IPS-NIHi11 (cell line): Measurements from ENCODE around the gene DNAI2.
"Not testable (repeated sequence)": the region's sequence is repeated elsewhere in the genome, so short reads cannot be mapped to it uniquely, and the experiment has no call there.

Experiments
- DNase-seq: peaks from one replicate; pipeline ENCODE4 v3.0.0; 2012; ENCODE audit warnings: mixed read lengths, low spot score

Gene DNAI2

GRCh38 chr17:74244548-74244947 is 29.5 kb upstream of the DNAI2 start:
- no peak for DNase-seq

DNA sequence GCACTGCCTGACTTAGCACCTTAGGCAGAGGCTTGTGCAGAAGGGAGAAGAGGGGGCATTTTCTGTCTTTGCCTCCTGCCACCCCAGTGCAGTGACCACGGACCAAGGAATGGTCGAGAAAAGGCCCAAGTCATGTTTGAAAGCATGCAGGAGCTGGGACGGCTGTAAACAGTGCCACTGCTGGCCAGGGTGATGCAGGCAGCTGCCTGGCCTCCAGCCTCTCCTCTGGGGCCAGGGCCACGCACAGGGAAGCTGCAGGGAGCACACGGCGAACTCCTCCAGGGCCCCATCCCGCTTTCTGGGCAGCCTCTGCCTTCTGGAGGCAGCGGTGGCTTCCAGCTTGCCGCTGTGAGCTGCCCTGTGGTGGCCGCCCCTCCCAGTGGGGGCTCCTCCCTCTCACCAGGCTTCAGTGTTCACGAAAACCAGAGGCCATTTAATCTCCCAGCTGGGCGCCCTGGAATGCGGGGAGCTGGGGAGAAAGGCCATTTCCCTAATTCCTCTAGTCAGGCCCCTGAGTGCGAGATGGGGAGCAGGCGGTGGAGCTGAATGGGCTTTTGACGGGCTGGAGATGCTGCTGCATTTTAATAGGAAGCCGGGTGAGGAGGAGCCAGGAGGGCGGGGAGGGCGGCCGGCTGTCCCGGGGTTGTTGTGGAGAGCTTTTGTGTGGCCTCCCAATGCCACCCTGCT is 28.7 kb upstream of the DNAI2 start:
- peak; percentile 76 for DNase-seq

- no peak for DNase-seq
Observed at GRCh38 chr17:74245871-74246270, 28.2 kb upstream of the DNAI2 start.

DNA sequence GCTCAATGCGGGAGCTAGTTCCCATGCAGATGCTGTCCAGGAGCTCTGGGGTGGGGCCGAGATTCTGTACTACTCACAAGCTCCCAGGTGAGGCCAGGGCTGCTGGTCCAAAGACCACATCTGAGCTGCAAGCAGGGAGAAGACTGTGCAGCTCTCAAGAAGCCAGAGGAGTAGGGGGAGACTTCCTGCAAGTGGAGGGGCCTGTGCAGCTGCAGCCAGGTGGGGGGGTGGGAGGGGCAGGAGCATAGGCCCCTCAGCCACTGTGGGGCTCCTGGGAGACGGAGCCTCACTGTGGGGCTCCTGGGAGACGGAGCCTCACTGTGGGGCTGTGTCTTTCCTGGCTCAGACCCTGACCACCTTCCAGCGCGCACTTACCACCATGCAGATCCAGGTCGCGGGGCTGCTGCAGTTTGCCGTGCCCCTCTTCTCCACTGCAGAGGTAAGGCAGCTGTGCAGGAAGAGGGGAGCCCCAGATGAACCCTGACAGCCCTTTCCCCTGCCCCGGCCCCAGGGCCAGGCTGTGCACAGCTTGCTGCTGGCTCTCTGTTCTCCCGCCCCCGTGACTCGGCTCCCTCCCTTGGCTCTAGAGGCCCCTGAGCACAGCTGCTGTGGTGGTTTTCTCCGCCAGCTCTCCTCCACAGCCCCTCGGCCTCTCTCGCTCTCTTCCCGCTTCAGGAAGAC is 24.3 kb upstream of the DNAI2 start:
- DNase-seq: peak; percentile 48

- no peak for DNase-seq
Observed at GRCh38 chr17:74250324-74250995, 23.6 kb upstream of the DNAI2 start.

- no peak for DNase-seq
Observed at GRCh38 chr17:74251051-74251450, 23.0 kb upstream of the DNAI2 start.

DNA sequence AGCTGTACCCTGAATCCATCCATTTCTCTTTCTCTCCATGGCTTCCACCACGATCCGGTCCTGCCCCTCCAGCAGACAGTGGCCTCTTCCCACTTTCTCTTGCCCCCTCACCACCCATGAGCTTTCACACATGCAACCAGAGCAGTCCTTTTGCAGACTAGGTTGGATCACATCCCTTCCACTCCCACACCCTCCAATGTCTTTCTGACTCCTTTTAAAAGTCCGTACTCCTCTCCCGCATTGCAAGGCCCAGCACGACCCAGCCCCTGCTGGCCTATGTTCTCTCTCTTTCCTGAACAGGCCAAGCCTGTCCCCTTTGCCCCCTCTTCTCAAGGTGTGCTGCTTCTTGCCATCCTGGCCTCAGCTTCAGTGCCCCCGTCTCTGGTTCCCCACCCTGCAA is 22.5 kb upstream of the DNAI2 start:
- DNase-seq: no peak

DNA sequence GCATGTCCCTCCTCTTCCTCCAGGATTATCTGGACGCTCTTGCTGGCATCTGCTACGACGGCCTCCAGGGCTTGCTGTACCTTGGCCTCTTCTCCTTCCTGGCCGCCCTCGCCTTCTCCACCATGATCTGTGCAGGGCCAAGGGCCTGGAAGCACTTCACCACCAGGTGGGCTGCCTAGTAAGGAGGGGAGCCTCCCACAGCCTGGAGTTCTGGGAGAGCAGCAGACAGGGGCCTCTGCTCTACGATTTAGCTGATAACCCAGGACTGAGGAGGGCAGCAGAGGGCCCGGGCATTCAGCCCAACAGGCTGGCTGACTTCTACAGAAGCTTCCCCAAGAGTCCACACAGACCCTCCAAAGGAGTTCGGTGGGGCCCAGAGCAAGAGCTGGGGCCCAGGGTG is 21.8 kb upstream of the DNAI2 start:
- peak; percentile 45 for DNase-seq

- no peak for DNase-seq
Observed at GRCh38 chr17:74253036-74253435, 21.0 kb upstream of the DNAI2 start.

- DNase-seq: no peak
Observed at GRCh38 chr17:74257311-74257710, 16.7 kb upstream of the DNAI2 start.

DNA sequence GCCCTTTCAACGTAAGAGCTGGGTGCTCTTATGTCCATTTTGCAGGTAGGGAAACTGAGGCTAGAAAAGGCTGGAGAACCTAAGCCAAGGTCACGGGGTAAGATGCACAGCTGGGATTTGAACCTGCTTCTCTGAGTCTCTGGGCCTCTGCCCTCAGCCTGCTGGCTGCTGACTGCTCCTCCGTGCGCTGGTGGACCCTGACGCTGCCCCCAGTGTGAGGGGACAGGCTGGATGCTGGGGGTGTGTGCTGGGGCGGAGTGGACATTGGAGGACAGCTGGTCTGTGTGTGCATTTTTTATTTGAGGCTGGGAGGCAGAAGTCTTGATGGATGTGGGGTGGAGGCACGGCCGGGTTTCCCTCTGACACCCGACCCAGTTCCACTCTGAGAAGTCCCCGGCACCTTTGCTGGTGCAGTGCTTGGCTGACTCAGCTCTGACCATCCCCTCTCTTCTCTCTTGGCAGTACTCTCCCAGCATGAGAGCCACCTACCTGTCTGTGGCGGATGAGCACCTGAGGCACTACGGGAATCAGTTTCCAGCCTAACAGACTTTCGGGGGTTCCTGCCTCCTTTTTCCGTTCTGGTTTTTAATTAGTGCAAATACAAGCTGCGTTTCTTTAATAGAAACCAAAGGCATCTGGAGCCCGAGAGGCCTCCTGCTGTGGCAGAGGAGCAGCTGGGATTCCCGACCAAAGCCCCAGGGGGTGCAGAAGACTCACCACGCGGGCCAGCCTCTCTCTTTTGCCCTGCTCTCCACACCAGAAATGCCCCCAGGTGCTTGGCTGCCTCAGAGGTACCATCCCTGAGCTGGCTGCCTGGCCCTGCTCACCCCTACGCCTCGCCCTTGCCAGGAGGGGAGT is 14.1 kb upstream of the DNAI2 start:
- peak; percentile 54 for DNase-seq

GRCh38 chr17:74260525-74260850 is 13.5 kb upstream of the DNAI2 start:
- DNase-seq: peak; percentile 62

DNA sequence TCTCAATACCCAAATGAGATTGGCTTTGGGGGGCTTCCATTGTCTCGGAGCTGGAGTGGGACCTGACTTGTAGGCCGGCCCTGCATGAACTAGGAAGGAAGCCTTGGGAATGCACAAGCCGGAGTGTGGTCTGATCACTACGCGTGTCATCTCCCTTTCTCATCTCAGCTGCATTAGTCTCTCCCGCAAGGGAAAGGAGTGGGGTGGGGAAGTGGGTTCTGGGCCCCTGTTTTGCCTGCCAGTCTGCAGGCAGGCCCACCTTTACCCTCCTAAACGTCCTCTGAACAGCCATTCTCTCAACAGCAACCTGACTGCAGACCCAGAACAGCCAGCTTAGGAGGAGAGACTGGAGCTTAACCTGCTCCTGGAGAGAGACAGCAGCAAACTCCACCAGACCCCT is 11.4 kb upstream of the DNAI2 start:
- DNase-seq: no peak

- DNase-seq: not testable (repeated sequence)
Observed at GRCh38 chr17:74267054-74267453, 7.0 kb upstream of the DNAI2 start.

DNA sequence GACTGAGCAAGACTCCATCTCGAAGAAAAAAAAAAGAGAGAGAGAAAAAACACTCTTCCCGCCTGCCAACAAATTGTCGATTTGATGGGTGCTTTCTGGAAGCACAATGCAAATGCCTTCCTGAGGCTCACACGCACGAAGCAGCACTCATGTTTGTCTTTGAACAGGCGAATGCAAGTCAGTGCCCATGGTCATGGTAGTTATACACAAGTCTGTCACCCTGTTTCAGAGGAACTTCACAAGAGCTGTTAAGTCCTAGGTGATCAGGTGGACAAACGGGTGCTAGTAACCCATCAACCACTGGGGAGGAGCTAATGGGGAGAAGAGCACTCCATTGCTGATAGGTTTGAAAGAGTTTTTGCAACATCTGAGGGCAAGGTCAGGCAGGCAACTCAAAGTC is 6.5 kb upstream of the DNAI2 start:
- no peak for DNase-seq

GRCh38 chr17:74267987-74268499 is 6.0 kb upstream of the DNAI2 start:
- DNase-seq: no peak

GRCh38 chr17:74268558-74268957 is 5.5 kb upstream of the DNAI2 start:
- DNase-seq: no peak

GRCh38 chr17:74270333-74270732 is 3.7 kb upstream of the DNAI2 start:
- no peak for DNase-seq

DNA sequence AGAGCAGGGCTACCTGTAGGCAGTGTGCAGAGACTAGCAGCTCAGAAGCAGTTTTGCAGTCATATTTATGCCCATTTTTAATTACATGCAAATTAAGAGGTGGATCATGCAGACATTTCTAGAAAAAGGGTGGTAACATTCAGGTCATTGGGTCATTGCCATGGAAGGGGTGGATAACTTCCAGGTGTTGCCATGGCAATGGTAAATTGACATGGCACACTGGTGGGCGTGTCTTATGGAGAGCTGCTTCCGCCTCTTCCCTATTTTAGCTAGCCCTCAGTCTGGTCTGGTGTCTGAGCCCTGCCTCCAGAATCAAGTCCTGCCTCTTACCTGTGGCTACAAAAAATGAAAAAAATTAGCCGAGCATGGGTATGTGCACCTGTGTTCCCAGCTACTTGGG is 2.8 kb upstream of the DNAI2 start:
- DNase-seq: peak; percentile 30

- peak; percentile 8 for DNase-seq
Observed at GRCh38 chr17:74271901-74272561, 2.0 kb upstream of the DNAI2 start.

DNA sequence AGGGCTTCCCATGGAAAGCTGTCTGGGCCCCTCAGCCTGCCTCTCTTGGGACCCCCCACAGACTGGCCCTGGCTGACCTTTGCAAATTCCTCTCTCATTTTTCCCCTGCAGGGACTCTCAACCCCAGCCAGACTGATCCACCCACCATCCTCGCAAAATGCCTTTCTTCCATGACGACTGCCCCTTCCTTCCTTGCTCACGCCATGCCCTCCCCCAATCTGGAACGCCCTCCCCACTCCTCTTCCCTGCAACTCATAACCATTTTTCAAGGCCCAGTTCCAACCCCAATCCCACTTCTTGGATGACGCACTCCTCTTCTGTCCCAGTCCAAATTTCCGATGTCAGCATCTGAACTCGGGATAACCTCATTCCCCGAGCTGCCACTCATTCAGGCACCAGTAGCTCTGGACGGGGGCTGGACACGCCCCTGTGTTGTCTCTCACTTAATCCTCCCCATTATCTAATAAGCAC is 1.3 kb upstream of the DNAI2 start:
- peak; percentile 46 for DNase-seq
